GM19397 (cell line): Measurements from ENCODE around the gene CCDC14.
"Not testable (repeated sequence)": the region's sequence is repeated elsewhere in the genome, so short reads cannot be mapped to it uniquely, and the experiment has no call there.

ENCODE experiments used
- ATAC-seq: cut with Tn5 transposase; IDR thresholded peaks from one replicate; pipeline ENCODE4 v1.9.1; 2021; ENCODE audit warnings: mild to moderate bottlenecking, moderate library complexity; ENCODE audit not compliant: unreplicated experiment

CCDC14 gene

DNA sequence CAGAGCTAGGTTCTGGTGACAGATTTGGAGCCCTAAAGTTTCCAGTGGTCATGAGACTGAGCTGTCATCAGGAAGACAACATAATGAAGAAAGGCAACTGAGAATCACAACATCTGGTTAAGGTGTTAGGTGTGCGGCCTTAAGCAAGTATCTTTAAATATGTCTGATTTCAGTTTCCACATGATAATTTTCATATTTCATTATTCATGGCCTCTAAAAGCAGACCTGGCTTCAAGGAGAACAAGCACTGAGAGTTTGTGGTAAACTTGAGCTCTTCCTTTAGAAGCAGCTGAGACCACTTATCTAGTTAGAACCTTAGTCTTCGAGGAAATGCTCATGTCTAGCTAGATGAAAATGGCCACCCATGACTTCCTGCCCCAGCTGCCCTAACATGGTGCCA is 51.2 kb downstream of the CCDC14 start:
- no peak for ATAC-seq

DNA sequence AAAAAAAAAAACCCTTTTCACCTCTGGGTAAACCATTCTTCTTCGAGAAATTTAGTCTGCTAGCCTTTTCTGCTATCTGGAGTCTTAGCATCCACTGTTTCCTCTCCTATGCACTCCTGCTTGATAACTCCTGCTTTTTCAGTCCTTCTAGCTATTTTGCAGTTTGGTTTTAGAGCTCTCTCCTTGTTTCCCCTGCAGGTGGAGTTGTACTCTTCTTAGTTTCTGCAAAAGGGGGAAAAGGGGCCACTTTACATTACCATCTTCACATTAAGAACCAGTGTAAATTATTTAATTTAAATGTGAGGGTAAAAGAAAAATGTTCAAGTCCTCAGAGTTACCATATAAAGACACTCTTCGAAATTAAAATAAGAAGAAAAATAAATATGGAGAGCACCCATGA is 53.3 kb downstream of the CCDC14 start:
- no peak for ATAC-seq

- no peak for ATAC-seq
Observed at GRCh38 chr3:123899300-123899865, 61.6 kb downstream of the CCDC14 start.

GRCh38 chr3:123893012-123893411 is 68.0 kb downstream of the CCDC14 start:
- no peak for ATAC-seq

DNA sequence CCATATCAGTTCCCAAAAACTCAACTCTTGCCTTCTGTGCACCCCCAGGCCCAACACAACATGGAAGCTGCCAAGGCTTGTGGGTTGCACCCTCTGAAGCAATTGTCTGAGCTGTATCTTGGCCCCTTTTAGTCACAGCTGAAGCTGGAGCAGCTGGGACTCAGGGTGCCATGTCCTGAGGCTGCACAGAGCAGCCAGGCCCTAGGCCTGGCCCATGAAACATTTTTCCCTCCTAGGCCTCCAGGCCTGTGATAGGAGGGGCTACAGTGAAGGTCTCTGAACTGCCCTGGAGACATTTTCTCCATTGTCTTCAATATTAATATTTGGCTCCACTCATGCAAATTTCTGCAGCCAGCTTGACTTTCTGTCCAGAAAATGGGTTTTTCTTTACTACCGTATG is 68.8 kb downstream of the CCDC14 start:
- ATAC-seq, result no peak

- ATAC-seq, result not testable (repeated sequence)
Observed at GRCh38 chr3:123890991-123891390, 70.0 kb downstream of the CCDC14 start.

- ATAC-seq, result not testable (repeated sequence)
Observed at GRCh38 chr3:123890162-123890561, 70.9 kb downstream of the CCDC14 start.

DNA sequence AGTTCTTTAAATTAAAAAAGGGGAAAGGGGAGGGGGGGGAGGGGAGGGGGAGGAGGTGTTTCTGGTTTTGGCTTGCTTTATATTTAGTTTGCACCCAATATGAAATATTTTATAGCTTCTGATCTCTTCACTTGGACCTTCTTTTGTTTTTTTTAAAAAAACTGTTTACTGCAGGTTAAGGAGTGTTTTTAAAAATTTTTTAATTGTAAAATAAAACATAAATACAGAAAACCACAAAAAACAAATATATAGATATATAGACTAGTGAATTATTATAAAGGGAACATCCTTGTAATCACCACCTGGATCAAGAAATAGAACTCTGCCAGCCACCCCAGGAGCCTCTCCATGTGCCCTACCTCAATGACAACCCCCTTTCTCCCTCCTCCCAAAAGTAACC is 76.0 kb downstream of the CCDC14 start:
- ATAC-seq, result no peak

DNA sequence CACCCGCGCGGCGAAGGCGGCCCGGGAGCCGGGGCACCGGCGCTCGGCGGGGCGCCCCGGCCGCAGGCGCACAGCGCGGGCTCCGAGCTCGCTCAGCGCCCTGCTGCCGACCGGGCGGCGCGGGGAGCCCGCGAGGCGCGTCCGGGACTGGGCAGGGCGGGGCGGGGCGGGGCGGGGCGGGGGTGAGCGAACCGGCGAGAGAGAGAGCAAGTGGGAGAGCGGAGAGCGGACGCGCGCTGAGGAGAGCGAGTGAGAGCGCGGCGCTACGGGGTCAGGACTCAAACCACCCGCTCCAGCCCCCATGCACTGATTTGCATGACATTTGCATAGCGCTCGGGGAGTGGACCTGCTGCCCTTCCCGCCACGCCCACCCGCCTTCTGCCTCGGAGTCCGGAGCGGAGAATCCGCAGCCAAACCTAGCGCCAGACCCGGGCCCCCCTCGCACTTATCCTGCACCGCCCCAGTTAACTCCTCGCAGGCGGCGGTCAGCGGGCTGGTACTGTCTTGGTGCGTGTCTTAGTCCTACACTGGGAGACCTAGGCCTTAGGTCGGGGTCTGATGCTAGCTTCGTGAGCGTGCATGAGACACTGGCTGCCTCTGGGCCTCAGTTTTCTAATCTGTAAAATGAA is 76.7 kb downstream of the CCDC14 start, which contains the start of gene MYLK:
TSS of gene MYLK (minus strand) at position 130 of the 629 bp plus-strand sequence. CDS start 90,491 bp downstream, outside the sequence.
- ATAC-seq, result peak; percentile 74

DNA sequence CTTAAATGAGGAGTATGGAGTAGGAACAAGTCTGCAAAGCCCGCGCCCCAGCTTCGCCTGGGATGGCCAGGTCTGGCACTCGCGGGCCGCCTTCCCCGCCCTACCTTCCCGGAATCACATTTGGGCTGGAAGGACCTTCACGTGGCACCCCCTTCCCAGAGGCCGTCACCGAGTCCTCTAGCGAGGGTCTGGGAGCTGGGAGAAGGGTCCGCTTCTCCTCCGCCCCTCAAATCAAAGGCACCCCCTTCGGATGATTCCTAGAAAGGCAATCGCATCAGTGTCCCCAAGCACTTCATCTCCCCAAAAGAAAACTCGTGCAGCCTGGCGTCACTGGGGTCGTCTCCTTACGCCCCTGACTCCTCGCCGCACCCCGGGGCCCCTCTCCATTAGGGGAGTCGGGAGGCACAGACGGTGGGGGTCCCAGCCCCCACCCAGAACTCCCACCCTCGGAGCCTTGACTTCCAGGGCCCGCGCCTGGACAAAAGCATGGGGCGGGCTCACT is 77.3 kb downstream of the CCDC14 start:
- no peak for ATAC-seq

DNA sequence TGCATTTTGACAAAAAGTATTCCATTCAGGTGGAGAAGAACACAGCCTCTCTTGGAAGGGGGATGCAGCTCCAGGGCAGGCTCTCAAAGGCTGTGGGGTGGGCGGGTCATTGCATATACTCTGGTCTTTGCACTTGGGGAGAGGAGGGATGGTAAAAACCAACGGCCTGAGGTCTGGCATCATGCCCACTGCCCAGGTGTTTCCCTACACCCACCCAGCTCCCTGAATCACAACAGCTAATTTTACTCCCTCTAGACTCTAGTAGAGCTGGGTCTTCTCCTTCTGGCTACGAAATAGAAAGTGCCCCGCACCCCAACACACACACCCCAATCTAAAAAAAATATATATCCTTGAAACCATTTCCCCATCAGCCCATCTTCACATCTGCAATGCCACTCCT is 77.9 kb downstream of the CCDC14 start:
- ATAC-seq, result no peak

DNA sequence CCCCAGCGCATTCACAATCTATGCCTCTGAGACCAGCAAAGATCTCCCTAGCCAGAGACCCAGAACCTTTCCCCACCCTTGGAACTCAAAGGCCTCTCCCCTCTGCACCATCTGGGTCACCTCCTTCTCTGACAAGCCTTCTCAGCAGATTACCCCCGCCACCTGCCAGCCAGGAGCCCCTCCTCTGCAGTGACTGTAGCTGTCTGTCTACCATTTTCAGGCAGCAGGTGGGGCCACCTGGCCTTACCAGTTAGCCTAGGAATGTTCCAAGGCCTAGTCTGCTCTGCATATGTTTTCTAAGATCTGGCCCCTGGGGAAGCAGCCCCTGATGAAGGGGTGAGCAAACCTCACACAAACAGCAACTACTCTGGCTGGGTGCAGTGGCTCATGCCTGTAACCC is 79.3 kb downstream of the CCDC14 start:
- ATAC-seq, result no peak

- ATAC-seq, result no peak
Observed at GRCh38 chr3:123880998-123881561, 79.9 kb downstream of the CCDC14 start.

DNA sequence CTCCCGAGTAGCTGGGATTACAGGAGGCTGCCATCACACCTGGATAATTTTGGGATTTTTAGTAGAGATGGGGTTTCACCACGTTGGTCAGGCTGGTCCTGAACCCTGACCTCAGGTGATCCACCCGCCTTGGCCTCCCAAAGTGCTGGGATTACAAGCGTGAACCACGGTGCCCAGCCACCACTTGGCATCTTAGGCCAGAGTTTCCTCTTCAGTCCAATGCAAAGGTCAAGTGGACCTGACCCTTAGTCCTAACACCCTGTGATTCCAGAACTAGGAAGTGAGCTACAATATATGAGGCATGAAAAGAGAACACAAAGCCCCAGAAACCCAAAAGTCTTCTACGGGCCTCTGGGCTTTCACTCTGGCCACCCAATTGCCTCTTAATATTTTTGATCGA is 82.2 kb downstream of the CCDC14 start:
- no peak for ATAC-seq

DNA sequence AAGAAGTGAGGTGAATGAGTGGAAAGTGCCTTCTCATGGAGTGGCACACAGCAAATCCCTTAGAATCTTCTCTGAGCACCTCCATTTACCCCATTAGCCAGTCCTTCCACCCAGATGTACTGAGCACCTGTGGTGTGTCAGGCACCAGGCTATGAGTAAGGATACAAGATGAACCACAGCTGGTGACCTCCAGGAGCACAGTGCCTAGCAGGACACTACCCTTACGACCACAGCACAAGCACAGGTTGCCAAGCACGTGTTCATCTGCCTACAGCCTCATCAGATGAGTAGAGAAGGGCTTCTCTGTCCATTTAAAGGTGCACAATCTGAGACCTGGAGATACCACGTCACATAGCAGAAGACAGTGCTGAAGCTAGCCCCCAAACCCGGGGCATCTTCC is 83.1 kb downstream of the CCDC14 start:
- ATAC-seq, result no peak

DNA sequence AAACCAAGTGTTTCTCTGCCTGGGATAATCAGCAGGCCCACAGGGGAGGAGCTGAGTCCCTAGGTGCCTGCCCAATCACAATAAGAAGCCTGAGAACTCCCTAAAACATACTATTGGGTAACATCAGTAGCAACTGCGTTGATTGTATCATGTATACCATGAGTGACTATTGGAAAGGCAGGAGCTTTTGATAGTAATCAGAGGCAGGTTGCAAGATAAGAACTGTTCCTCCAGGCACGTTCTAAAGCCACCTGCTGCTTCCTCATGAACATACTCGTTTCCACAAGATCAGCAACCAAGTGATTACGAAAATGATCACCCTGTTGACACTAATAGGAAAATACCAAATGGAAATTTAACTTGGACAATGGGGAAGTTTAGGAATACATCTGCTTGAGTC is 83.6 kb downstream of the CCDC14 start:
- no peak for ATAC-seq

GRCh38 chr3:123876858-123877257 is 84.2 kb downstream of the CCDC14 start:
- ATAC-seq, result no peak

DNA sequence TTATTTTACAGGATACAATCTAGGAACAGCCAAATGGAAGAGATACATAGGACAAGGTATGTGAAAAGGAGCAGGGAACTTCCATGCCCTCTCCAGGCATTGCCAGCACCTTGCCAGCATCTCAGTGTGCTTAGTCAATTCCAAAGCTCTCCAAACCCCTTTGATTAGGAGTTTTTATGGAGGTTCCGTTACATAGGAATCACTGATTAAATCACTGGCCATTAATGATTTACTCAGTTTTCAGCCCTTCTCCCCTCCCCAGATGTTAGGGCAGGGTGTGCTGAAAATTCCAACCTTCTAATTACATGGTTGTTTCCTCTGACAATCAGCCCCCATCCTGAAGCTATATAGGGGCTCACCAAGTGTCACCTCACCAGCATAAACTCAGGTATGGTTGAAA is 88.4 kb downstream of the CCDC14 start:
- ATAC-seq, result no peak

DNA sequence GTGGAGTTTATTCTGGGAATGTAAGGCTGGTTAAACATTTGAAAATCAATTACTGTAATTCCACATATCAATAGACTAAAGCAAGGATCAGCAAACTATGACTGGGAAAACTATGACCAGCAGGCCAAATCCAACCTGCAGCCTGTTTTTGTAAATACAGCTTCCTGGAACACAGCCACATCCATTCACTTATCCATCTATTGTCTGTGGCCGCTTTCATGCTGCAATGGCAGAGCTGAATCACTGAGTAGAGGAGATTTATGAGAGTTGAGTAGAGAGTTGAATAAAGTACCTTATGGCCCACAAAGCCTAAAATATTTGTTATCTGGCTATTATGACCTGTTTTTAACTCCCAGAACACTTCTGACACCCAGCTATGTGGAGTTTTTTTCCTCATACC is 89.1 kb downstream of the CCDC14 start:
- no peak for ATAC-seq

- ATAC-seq, result no peak
Observed at GRCh38 chr3:123870033-123870432, 91.0 kb downstream of the CCDC14 start.

- no peak for ATAC-seq
Observed at GRCh38 chr3:123869165-123869564, 91.9 kb downstream of the CCDC14 start.

DNA sequence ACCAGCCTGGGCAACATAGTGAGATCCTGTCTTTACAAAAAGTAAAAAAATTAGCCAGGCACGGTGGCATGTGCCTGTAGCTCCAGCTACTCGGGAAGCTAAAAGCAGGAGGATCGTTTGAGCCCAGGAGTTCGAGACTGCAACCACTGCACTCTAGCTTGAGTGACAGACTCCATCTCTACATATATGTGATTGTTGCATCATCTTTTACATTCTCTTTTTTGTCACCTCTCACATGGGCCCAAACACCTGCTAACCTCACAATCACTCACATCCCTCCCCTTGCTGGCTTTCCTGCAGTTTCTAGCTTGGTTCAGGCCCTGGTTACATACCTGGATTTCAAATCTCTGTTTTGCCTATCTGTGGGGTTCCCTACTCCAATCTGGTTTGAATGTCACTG is 96.3 kb downstream of the CCDC14 start:
- ATAC-seq, result no peak
